Kidney (tissue), 14 donors: ENCODE results near the gene PTPRG. TPM values are rescaled to one million over a fixed set of nuclear protein-coding genes. Genes with fewer than 3 reads are reported as not detected.

ENCODE experiments used
- DNase-seq, 5 donors: peaks; one replicate each; pipeline ENCODE4 v3.0.0-alpha.2; 2013 to 2020
- FAIRE-seq: peaks from 2 replicates; lab custom pipeline; 2012; peaks lifted over from hg19 to GRCh38; lab: Jason Lieb, UNC
- H3K27ac ChIP-seq, 2 donors: one replicate each; pipeline ENCODE4 v1.7.0; 2013; ENCODE audit warnings: low read depth in 2 of 2, low read length in 2 of 2, inconsistent platforms in 1 of 2
- H3K27me3 ChIP-seq: one replicate; pipeline ENCODE4 v1.7.1; 2013; ENCODE audit warnings: low read length, inconsistent platforms; ENCODE audit not compliant: control insufficient read depth, insufficient read depth
- H3K36me3 ChIP-seq, 3 donors: one replicate each; pipeline versions ENCODE4 v1.7.0 to v1.7.1; 2013; ENCODE audit warnings: low read length in 3 of 3, control low read depth in 1 of 3, inconsistent platforms in 1 of 3; ENCODE audit not compliant: insufficient read depth in 3 of 3, control insufficient read depth in 2 of 3
- H3K4me1 ChIP-seq, 3 donors: one replicate each; pipeline versions ENCODE4 v1.7.0 to v1.7.1; 2013; ENCODE audit warnings: low read length in 3 of 3, inconsistent platforms in 1 of 3, low read depth in 1 of 3; ENCODE audit not compliant: control insufficient read depth in 2 of 3, insufficient read depth in 2 of 3
- H3K4me3 ChIP-seq, 3 donors: one replicate each; pipeline versions ENCODE4 v1.7.0 to v1.8.1; 2013; ENCODE audit warnings: low read length in 3 of 3, control low read depth in 1 of 3, inconsistent platforms in 1 of 3
- H3K9ac ChIP-seq, 3 donors: one replicate each; pipeline versions ENCODE4 v1.7.0 to v1.7.1; 2013; ENCODE audit warnings: low read length in 3 of 3, control low read depth in 1 of 3, inconsistent platforms in 1 of 3
- H3K9me3 ChIP-seq, 3 donors: one replicate each; pipeline versions ENCODE4 v1.7.0 to v1.7.1; 2013; ENCODE audit warnings: low read length in 3 of 3, control low read depth in 1 of 3, inconsistent platforms in 1 of 3; ENCODE audit not compliant: control insufficient read depth in 2 of 3, insufficient read depth in 1 of 3
- CTCF ChIP-seq: IDR thresholded peaks from 3 replicates; pipeline ENCODE4 v1.5.1; 2012; ENCODE audit warnings: mild to moderate bottlenecking, moderate library complexity, borderline replicate concordance; ENCODE audit not compliant: insufficient read depth; ENCODE audit errors: extremely low read depth
- intact Hi-C: fragments of 100-400 bp; cut with DNase I; formaldehyde crosslinking; loops from one replicate; pipeline ENCODE4 v1.11.1; 2022
- polyA plus RNA-seq: library from polyadenylated mRNA; stranded (reverse); fragments of 350-450 nt; fragmentation: Illumina TruSeq; extraction: RNeasy Lipid Tissue Mini Kit (QIAGEN cat#74804); gene quantifications from one replicate; pipeline ENCODE4 v1.2.3, GENCODE V29; 2014; ENCODE audit warnings: low read depth, low replicate concordance; ENCODE audit not compliant: insufficient read depth
- total RNA-seq: library from RNA; stranded (reverse); fragmentation: NEBNext Ultra II Directional; extraction: Animal tissue kit (Norgen Biotek cat#: 25700); gene quantifications from one replicate; pipeline ENCODE4 v1.2.1, GENCODE V29; 2021
- donor health status: control.
- donor health status: control.
- donor health status: control.
- donor health status: control.
- donor health status: control.
- donor health status: DM: yes; HTN: yes; CAD: no.
- donor health status: Normal renal cell carcinoma (clear cell type).

Gene PTPRG
- total and polyA plus RNA-seq, 2 donors from 2014 or later = 9.2 to 154 TPM

GRCh38 chr3:61997101-61997500, 435.7 kb downstream of the PTPRG start:
- H3K9me3 ChIP-seq = no peaks in the 10 kb centered on the region
- DNase-seq (no peak), FAIRE-seq (no peak)
- no peak for TF ChIP-seq CTCF
- H3K27me3 ChIP-seq = no peaks in the 10 kb centered on the region
- H3K4me3 ChIP-seq = no peak overlapping the region
- H3K36me3 ChIP-seq = peaks cover 0 to 2% (median 0%) of the 10 kb centered on the region in 3 donors
- no peak overlapping the region for H3K9ac ChIP-seq
- no peaks in the 10 kb centered on the region for H3K4me1 ChIP-seq
- intact Hi-C loops = no loop called here
- no peak overlapping the region for H3K27ac ChIP-seq

- intact Hi-C loops = no loop called here
- Histone ChIP-seq H3K4me3 (no peak overlapping the region), H3K27me3 (no peaks in the 10 kb centered on the region), H3K36me3 (peaks cover 0 to 17% (median 3%) of the 10 kb centered on the region in 3 donors), H3K9ac (no peak overlapping the region), H3K9me3 (no peaks in the 10 kb centered on the region), H3K27ac (no peak overlapping the region), H3K4me1 (no peaks in the 10 kb centered on the region)
- FAIRE-seq (no peak), DNase-seq (no peak)
- TF ChIP-seq CTCF = no peak
Measured at GRCh38 chr3:62003835-62004234, 442.5 kb downstream of the PTPRG start.

- FAIRE-seq = no peak
Measured at GRCh38 chr3:62007036-62007435, 445.7 kb downstream of the PTPRG start.

More at GRCh38 chr3:62007036-62007435, 445.7 kb downstream of the PTPRG start:
- no peak for TF ChIP-seq CTCF
- Histone ChIP-seq H3K9me3 (no peaks in the 10 kb centered on the region), H3K4me3 (no peak overlapping the region), H3K4me1 (no peaks in the 10 kb centered on the region), H3K36me3 (peaks cover 0 to 17% (median 3%) of the 10 kb centered on the region in 3 donors), H3K27ac (no peak overlapping the region), H3K27me3 (no peaks in the 10 kb centered on the region), H3K9ac (no peak overlapping the region)
- intact Hi-C loops = no loop called here
- DNase-seq = peak in 2 of 5 donors; percentile 20 to 33
